PC-9 (cell line): ENCODE data around the gene FRMD4B. TPM values are rescaled to one million over a fixed set of nuclear protein-coding genes. Genes with fewer than 3 reads are reported as not detected.

Source experiments
- BruUV-seq: library from RNA; stranded (reverse); fragments of 400-500 nt; replicated peaks from 2 replicates; lab custom pipeline; 2021; lab: Mats Ljungman, UMichigan
- CTCF ChIA-PET: fragments of 300-600 bp; sonication (Branson Sonifier 250); formaldehyde crosslinking; loops from one replicate; lab custom pipeline; 2022; ENCODE audit warnings: antibody characterized with exemption; lab: Charles Lee
- POLR2A ChIA-PET: fragments of 300-600 bp; sonication (Branson Sonifier 250); formaldehyde crosslinking; loops from one replicate; lab custom pipeline; 2022; ENCODE audit warnings: antibody characterized with exemption; ENCODE audit not compliant: unreplicated experiment; lab: Charles Lee
- DNase-seq, 2 experiments: peaks; one replicate each; pipeline versions ENCODE4 v3.0.0 to v3.0.0-alpha.2; 2015 to 2022; ENCODE audit warnings: mixed read lengths in 1 of 2
- H2AFZ ChIP-seq: fragments of 200-600 bp; sonication (generic); 2 replicates; pipeline ENCODE4 v1.8.1; 2017; ENCODE audit warnings: antibody characterized with exemption
- H3F3A ChIP-seq: fragments of 200-600 bp; sonication (generic); 2 replicates; pipeline ENCODE4 v1.8.1; 2017; ENCODE audit warnings: antibody characterized with exemption, mild to moderate bottlenecking, low read depth; ENCODE audit not compliant: insufficient read depth
- H3K27ac ChIP-seq: fragments of 200-600 bp; sonication (generic); 2 replicates; pipeline ENCODE4 v1.6.1; 2016; ENCODE audit warnings: mixed run types
- H3K27me3 ChIP-seq: fragments of 200-600 bp; sonication (generic); 2 replicates; pipeline ENCODE4 v1.6.1; 2016; ENCODE audit warnings: low read depth, mixed run types; ENCODE audit not compliant: insufficient read depth
- H3K36me3 ChIP-seq: fragments of 200-600 bp; sonication (generic); 2 replicates; pipeline ENCODE4 v1.6.1; 2016; ENCODE audit warnings: low read depth, mixed run types
- H3K4me1 ChIP-seq: fragments of 200-600 bp; sonication (generic); replicated peaks from 2 replicates; pipeline ENCODE4 v1.6.1; 2016; ENCODE audit warnings: mixed run types; ENCODE audit not compliant: insufficient read depth
- H3K4me2 ChIP-seq: fragments of 200-600 bp; sonication (generic); 2 replicates; pipeline ENCODE4 v1.6.1; 2017; ENCODE audit warnings: mixed run types
- H3K4me3 ChIP-seq: fragments of 200-600 bp; sonication (generic); 2 replicates; pipeline ENCODE4 v1.6.1; 2016; ENCODE audit warnings: mixed run types
- H3K79me2 ChIP-seq: fragments of 200-600 bp; sonication (generic); 2 replicates; pipeline ENCODE4 v1.6.1; 2017; ENCODE audit warnings: low read depth, mixed run types
- H3K9me2 ChIP-seq: fragments of 200-600 bp; sonication (generic); 2 replicates; pipeline ENCODE4 v1.8.1; 2017; ENCODE audit warnings: mild to moderate bottlenecking; ENCODE audit not compliant: insufficient read depth
- H3K9me3 ChIP-seq: fragments of 200-600 bp; sonication (generic); 2 replicates; pipeline ENCODE4 v1.8.1; 2016; ENCODE audit warnings: low read depth; ENCODE audit not compliant: insufficient read depth
- H4K20me1 ChIP-seq: fragments of 200-600 bp; sonication (generic); 2 replicates; pipeline ENCODE4 v1.8.1; 2017; ENCODE audit not compliant: insufficient read depth
- CTCF ChIP-seq: fragments of 200-600 bp; sonication (generic); conservative IDR thresholded peaks from 2 replicates; pipeline ENCODE4 v1.6.1; 2017; ENCODE audit warnings: mixed run types, antibody characterized with exemption, mild to moderate bottlenecking, moderate library complexity
- EZH2 ChIP-seq: fragments of 200-600 bp; sonication (generic); IDR thresholded peaks from 2 replicates; pipeline ENCODE4 v1.8.0; 2017; ENCODE audit warnings: antibody characterized with exemption, low read depth
- intact Hi-C: fragments of 100-400 bp; cut with micrococcal nuclease; formaldehyde crosslinking; loops from one replicate; pipeline ENCODE4 v1.10.0; 2022; ENCODE audit not compliant: unreplicated experiment
- total RNA-seq: library from RNA; stranded (reverse); gene quantifications from 2 replicates; pipeline ENCODE4 v1.2.3, GENCODE V29; 2021

The FRMD4B gene
- total RNA-seq, 1 experiment from 2014 or later, result 10.2 TPM

- H3F3A ChIP-seq, result peaks cover 43% of the 10 kb centered on the region
- H4K20me1 ChIP-seq, result no peaks in the 10 kb centered on the region
- peaks cover 32% of the 10 kb centered on the region for H3K36me3 ChIP-seq
- no peak for TF ChIP-seq EZH2
- TF ChIP-seq CTCF, result peak; percentile 35; the same call in 1 of the 2 replicates
- POLR2A ChIA-PET, result interaction anchor here (0.7 kb wide), 2 partner anchors 92 to 126 kb away, joined by 4 to 5 read pairs; no protein-coding TSS in a partner anchor
- H3K4me2 ChIP-seq, result peak overlapping the region; percentile 62
- peak; percentile 59 to 95 for DNase-seq
- H3K27me3 ChIP-seq, result no peaks in the 10 kb centered on the region
- H3K9me3 ChIP-seq, result no peaks in the 10 kb centered on the region
- CTCF ChIA-PET, result interaction anchor here (0.6 to 1.7 kb wide), 4 partner anchors 20 to 127 kb away, joined by 3 to 9 read pairs (median 6); no protein-coding TSS in a partner anchor
- H2AFZ ChIP-seq, result no peak overlapping the region; the same call in 1 of the 2 replicates
- BruUV-seq, result no TSS peak
- H3K4me3 ChIP-seq, result peak overlapping the region; percentile 37; the same call in 1 of the 2 replicates
- intact Hi-C loops, result loop anchor here (1.0 to 5.0 kb wide), 6 partner anchors 21 to 128 kb away; no protein-coding TSS in a partner anchor
- H3K27ac ChIP-seq, result peak overlapping the region; percentile 97
- peaks cover 12% of the 10 kb centered on the region; the same call in 1 of the 2 replicates for H3K79me2 ChIP-seq
- H3K9me2 ChIP-seq, result no peaks in the 10 kb centered on the region
- H3K4me1 ChIP-seq, result peaks cover 60% of the 10 kb centered on the region
Measured at GRCh38 chr3:69178838-69179739, 206.8 kb downstream of the FRMD4B start.

- intact Hi-C loops, result loop anchor here (2.0 to 5.0 kb wide), 3 partner anchors 65 to 129 kb away; no protein-coding TSS in a partner anchor
- Histone ChIP-seq H3K36me3 (peaks cover 30% of the 10 kb centered on the region), H3K9me2 (no peaks in the 10 kb centered on the region), H4K20me1 (no peaks in the 10 kb centered on the region), H2AFZ (no peak overlapping the region), H3F3A (peaks cover 43% of the 10 kb centered on the region), H3K27me3 (no peaks in the 10 kb centered on the region), H3K4me2 (peak overlapping the region; percentile 62), H3K4me3 (no peak overlapping the region), H3K4me1 (peaks cover 57% of the 10 kb centered on the region), H3K79me2 (peaks cover 12% of the 10 kb centered on the region; the same call in 1 of the 2 replicates), H3K27ac (peak overlapping the region; percentile 97), H3K9me3 (no peaks in the 10 kb centered on the region)
- ChIA-PET CTCF (interaction anchor here (0.7 to 1.7 kb wide), 3 partner anchors 57 to 128 kb away, joined by 5 to 7 read pairs (median 5); no protein-coding TSS in a partner anchor), POLR2A (interaction anchor here (0.7 kb wide), 1 partner anchor 127 kb away, joined by 5 read pairs; no protein-coding TSS in a partner anchor)
- DNase-seq, result no peak
- no TSS peak for BruUV-seq
- TF ChIP-seq CTCF (no peak), EZH2 (no peak)
Measured at GRCh38 chr3:69178082-69178481, 207.8 kb downstream of the FRMD4B start.
